ENCODE measurements around the gene DNAH3. TPM values are rescaled to one million over a fixed set of nuclear protein-coding genes. Genes with fewer than 3 reads are reported as not detected.

DNAH3 gene
- total and polyA plus RNA-seq, 4 donors, result not detected

GRCh38 chr16:21164521-21165168 is 14.0 kb upstream of the DNAH3 start:
- ATAC-seq (ENCODE audit: low FRiP score) (no peak), DNase-seq (no peak)
- Histone ChIP-seq H3K36me3 (ENCODE audit: control insufficient read depth in 1 of 2, insufficient read depth in 2 of 2, low read length in 1 of 2) (peaks cover 0 to 2% of the 10 kb centered on the region in 2 donors), H3K27ac (ENCODE audit: low read depth in 1 of 2, low read length in 2 of 2) (peak overlapping the region; percentile 17 to 78), H3K27me3 (ENCODE audit: control insufficient read depth in 1 of 2, insufficient read depth in 2 of 2, low read length in 1 of 2) (no peaks in the 10 kb centered on the region), H3K9me3 (ENCODE audit: control insufficient read depth, low read length) (no peaks in the 10 kb centered on the region), H3K4me3 (ENCODE audit: low read length in 2 of 2) (no peak overlapping the region), H3K4me1 (ENCODE audit: control insufficient read depth in 1 of 2, insufficient read depth in 2 of 2, low read length in 2 of 2) (peaks cover 0 to 1% of the 10 kb centered on the region in 2 donors)
- intact Hi-C loops (cut with DNase I), result loop anchor here (5.0 to 10.0 kb wide), 4 partner anchors 113 to 1510 kb away; partner anchors contain the start of gene CRYM (in 1 of the 2)
- WGBS, 2 donors, result 83 to 90% methylated on average over 7 of the region's 7 CpGs

- H3K27me3 ChIP-seq (ENCODE audit: control insufficient read depth in 1 of 2, insufficient read depth in 2 of 2, low read length in 1 of 2), result no peaks in the 10 kb centered on the region
- H3K36me3 ChIP-seq (ENCODE audit: control insufficient read depth in 1 of 2, insufficient read depth in 2 of 2, low read length in 1 of 2), result peaks cover 0 to 2% of the 10 kb centered on the region in 2 donors
- H3K4me1 ChIP-seq (ENCODE audit: control insufficient read depth in 1 of 2, insufficient read depth in 2 of 2, low read length in 2 of 2), result no peaks in the 10 kb centered on the region
- H3K27ac ChIP-seq (ENCODE audit: low read depth in 1 of 2, low read length in 2 of 2), result peak overlapping the region; percentile 71 to 83
- ATAC-seq (ENCODE audit: low FRiP score), result no peak
- H3K9me3 ChIP-seq (ENCODE audit: control insufficient read depth, low read length), result no peaks in the 10 kb centered on the region
- 12 to 20% methylated on average over 4 of the region's 4 CpGs for WGBS, 2 donors
- DNase-seq, result no peak
- intact Hi-C loops (cut with DNase I), result loop anchor here (10.0 kb wide), 3 partner anchors 309 to 1511 kb away; no protein-coding TSS in a partner anchor
- H3K4me3 ChIP-seq (ENCODE audit: low read length in 2 of 2), result no peak overlapping the region
Observed at GRCh38 chr16:21163576-21163975, 12.9 kb upstream of the DNAH3 start.

- H3K4me3 ChIP-seq (ENCODE audit: low read length in 2 of 2), result no peak overlapping the region
- no peaks in the 10 kb centered on the region for H3K9me3 ChIP-seq (ENCODE audit: control insufficient read depth, low read length)
- no peaks in the 10 kb centered on the region for H3K27me3 ChIP-seq (ENCODE audit: control insufficient read depth in 1 of 2, insufficient read depth in 2 of 2, low read length in 1 of 2)
- intact Hi-C loops (cut with DNase I), result loop anchor here (10.0 kb wide), 3 partner anchors 308 to 1512 kb away; no protein-coding TSS in a partner anchor
- H3K4me1 ChIP-seq (ENCODE audit: control insufficient read depth in 1 of 2, insufficient read depth in 2 of 2, low read length in 2 of 2), result no peaks in the 10 kb centered on the region
- H3K36me3 ChIP-seq (ENCODE audit: control insufficient read depth in 1 of 2, insufficient read depth in 2 of 2, low read length in 1 of 2), result peaks cover 0 to 2% of the 10 kb centered on the region in 2 donors
- H3K27ac ChIP-seq (ENCODE audit: low read depth in 1 of 2, low read length in 2 of 2), result peak overlapping the region; percentile 33 to 83
- ATAC-seq (ENCODE audit: low FRiP score) (no peak), DNase-seq (peak in 1 of 2 donors; percentile 67)
- 6 to 7% methylated on average over 7 of the region's 7 CpGs for WGBS, 2 donors
Observed at GRCh38 chr16:21162661-21163151, 12.1 kb upstream of the DNAH3 start.

- no peak for ATAC-seq (ENCODE audit: low FRiP score)
Observed at GRCh38 chr16:21161211-21161610, 10.6 kb upstream of the DNAH3 start.

GRCh38 chr16:21160276-21160675 is 9.6 kb upstream of the DNAH3 start:
- no peaks in the 10 kb centered on the region for H3K4me1 ChIP-seq (ENCODE audit: control insufficient read depth in 1 of 2, insufficient read depth in 2 of 2, low read length in 2 of 2)
- H3K9me3 ChIP-seq (ENCODE audit: control insufficient read depth, low read length), result no peaks in the 10 kb centered on the region
- H3K27me3 ChIP-seq (ENCODE audit: control insufficient read depth in 1 of 2, insufficient read depth in 2 of 2, low read length in 1 of 2), result no peaks in the 10 kb centered on the region
- DNase-seq (no peak), ATAC-seq (ENCODE audit: low FRiP score) (no peak)
- H3K27ac ChIP-seq (ENCODE audit: low read depth in 1 of 2, low read length in 2 of 2), result peak overlapping the region in 1 of 2 donors; percentile 16
- intact Hi-C loops (cut with DNase I), result loop anchor here (10.0 kb wide), 3 partner anchors 305 to 1515 kb away; no protein-coding TSS in a partner anchor
- 12 to 17% methylated on average over 1 of the region's 1 CpG for WGBS, 2 donors
- H3K4me3 ChIP-seq (ENCODE audit: low read length in 2 of 2), result no peak overlapping the region
- peaks cover 0 to under 1% of the 10 kb centered on the region in 2 donors for H3K36me3 ChIP-seq (ENCODE audit: control insufficient read depth in 1 of 2, insufficient read depth in 2 of 2, low read length in 1 of 2)

More at GRCh38 chr16:21161211-21161610, 10.6 kb upstream of the DNAH3 start:
- Histone ChIP-seq H3K4me1 (ENCODE audit: control insufficient read depth in 1 of 2, insufficient read depth in 2 of 2, low read length in 2 of 2) (no peaks in the 10 kb centered on the region), H3K9me3 (ENCODE audit: control insufficient read depth, low read length) (no peaks in the 10 kb centered on the region), H3K4me3 (ENCODE audit: low read length in 2 of 2) (no peak overlapping the region), H3K27ac (ENCODE audit: low read depth in 1 of 2, low read length in 2 of 2) (peak overlapping the region in 1 of 2 donors; percentile 69), H3K27me3 (ENCODE audit: control insufficient read depth in 1 of 2, insufficient read depth in 2 of 2, low read length in 1 of 2) (no peaks in the 10 kb centered on the region), H3K36me3 (ENCODE audit: control insufficient read depth in 1 of 2, insufficient read depth in 2 of 2, low read length in 1 of 2) (peaks cover 0 to 2% of the 10 kb centered on the region in 2 donors)
- 4 to 12% methylated on average over 2 of the region's 2 CpGs for WGBS, 2 donors
- DNase-seq, result no peak
- intact Hi-C loops (cut with DNase I), result loop anchor here (10.0 kb wide), 3 partner anchors 306 to 1514 kb away; no protein-coding TSS in a partner anchor

- peak; percentile 58 for ATAC-seq (ENCODE audit: low FRiP score)
- peak; percentile 61 to 84 for DNase-seq
- H3K4me1 ChIP-seq (ENCODE audit: control insufficient read depth in 1 of 2, insufficient read depth in 2 of 2, low read length in 2 of 2), result no peaks in the 10 kb centered on the region
- peak overlapping the region; percentile 20 to 36 for H3K27ac ChIP-seq (ENCODE audit: low read depth in 1 of 2, low read length in 2 of 2)
- peak overlapping the region; percentile 78 to 94 for H3K4me3 ChIP-seq (ENCODE audit: low read length in 2 of 2)
- 0 to 1% methylated on average over 25 to 27 of the region's 27 CpGs for WGBS, 2 donors
- H3K36me3 ChIP-seq (ENCODE audit: control insufficient read depth in 1 of 2, insufficient read depth in 2 of 2, low read length in 1 of 2), result no peaks in the 10 kb centered on the region
- no peaks in the 10 kb centered on the region for H3K9me3 ChIP-seq (ENCODE audit: control insufficient read depth, low read length)
- intact Hi-C loops (cut with DNase I), result loop anchor here (2.0 kb wide), 2 partner anchors 119 to 141 kb away; partner anchors contain the start of gene CRYM (in 1 of the 2)
- H3K27me3 ChIP-seq (ENCODE audit: control insufficient read depth in 1 of 2, insufficient read depth in 2 of 2, low read length in 1 of 2), result no peaks in the 10 kb centered on the region
Observed at GRCh38 chr16:21159281-21159951, 8.8 kb upstream of the DNAH3 start.

GRCh38 chr16:21158208-21159110 is 7.8 kb upstream of the DNAH3 start, which contains the start of gene LDAF1:
Gene LDAF1, plus strand, starts transcription at chr16:21158674. Its CDS starts 2,509 bp downstream, at chr16:21161183.
- DNase-seq, result peak; percentile 92 to 96
- Histone ChIP-seq H3K4me1 (ENCODE audit: control insufficient read depth in 1 of 2, insufficient read depth in 2 of 2, low read length in 2 of 2) (no peaks in the 10 kb centered on the region), H3K36me3 (ENCODE audit: control insufficient read depth in 1 of 2, insufficient read depth in 2 of 2, low read length in 1 of 2) (no peaks in the 10 kb centered on the region), H3K9me3 (ENCODE audit: control insufficient read depth, low read length) (no peaks in the 10 kb centered on the region), H3K27me3 (ENCODE audit: control insufficient read depth in 1 of 2, insufficient read depth in 2 of 2, low read length in 1 of 2) (no peaks in the 10 kb centered on the region), H3K27ac (ENCODE audit: low read depth in 1 of 2, low read length in 2 of 2) (peak within 1 kb of the TSS; percentile 36 to 48), H3K4me3 (ENCODE audit: low read length in 2 of 2) (peak within 1 kb of the TSS; percentile 78 to 94)
- intact Hi-C loops (cut with DNase I), result loop anchor here (2.0 kb wide), 2 partner anchors 120 to 142 kb away; partner anchors contain the start of gene CRYM (in 1 of the 2)
- peak; percentile 95 for ATAC-seq (ENCODE audit: low FRiP score)
- 0 to 1% methylated on average over 45 to 59 of the region's 59 CpGs for WGBS, 2 donors

- no peaks in the 10 kb centered on the region for H3K27me3 ChIP-seq (ENCODE audit: control insufficient read depth in 1 of 2, insufficient read depth in 2 of 2, low read length in 1 of 2)
- H3K4me3 ChIP-seq (ENCODE audit: low read length in 2 of 2), result no peak overlapping the region
- H3K4me1 ChIP-seq (ENCODE audit: control insufficient read depth in 1 of 2, insufficient read depth in 2 of 2, low read length in 2 of 2), result no peaks in the 10 kb centered on the region
- no peaks in the 10 kb centered on the region for H3K9me3 ChIP-seq (ENCODE audit: control insufficient read depth, low read length)
- DNase-seq (no peak), ATAC-seq (ENCODE audit: low FRiP score) (no peak)
- WGBS, 2 donors, result 46 to 52% methylated on average over 5 of the region's 5 CpGs
- intact Hi-C loops (cut with DNase I), result loop anchor here (2.0 kb wide), 2 partner anchors 121 to 143 kb away; partner anchors contain the start of gene CRYM (in 1 of the 2)
- no peaks in the 10 kb centered on the region for H3K36me3 ChIP-seq (ENCODE audit: control insufficient read depth in 1 of 2, insufficient read depth in 2 of 2, low read length in 1 of 2)
- H3K27ac ChIP-seq (ENCODE audit: low read depth in 1 of 2, low read length in 2 of 2), result peak overlapping the region in 1 of 2 donors; percentile 48
Observed at GRCh38 chr16:21157632-21158031, 7.0 kb upstream of the DNAH3 start.

All from aorta (tissue), 5 donors.